Adrenal gland (tissue), 12 donors: ENCODE data around the gene ARHGAP44. TPM values are rescaled to one million over a fixed set of nuclear protein-coding genes. Genes with fewer than 3 reads are reported as not detected.

Experiments used
- DNase-seq, 7 donors: peaks; one replicate each; pipeline ENCODE4 v3.0.0-alpha.2; 2019 to 2020
- H3K27ac ChIP-seq, 5 donors: fragments of 200-600 bp; sonication (generic) in 4 of 5; 1 replicate in 3 of 5; 2 replicates in 2 of 5; pipeline versions ENCODE4 v1.5.1 to v1.8.0; 2016 to 2020; ENCODE audit warnings: mild to moderate bottlenecking in 1 of 5
- H3K27me3 ChIP-seq: fragments of 200-600 bp; 2 replicates; pipeline ENCODE4 v1.8.0; 2021
- H3K36me3 ChIP-seq, 2 donors: fragments of 200-600 bp; replicated peaks in 1 of 2; 1 replicate in 1 of 2; 2 replicates in 1 of 2; pipeline versions ENCODE4 v1.5.1 to v1.8.0; 2018 to 2022
- H3K4me1 ChIP-seq, 2 donors: fragments of 200-600 bp; replicated peaks in 1 of 2; 1 replicate in 1 of 2; 2 replicates in 1 of 2; pipeline versions ENCODE4 v1.5.1 to v1.8.0; 2018 to 2021
- H3K4me3 ChIP-seq, 4 donors: fragments of 200-600 bp; sonication (generic) in 3 of 4; one replicate each; pipeline ENCODE4 v1.5.1; 2016 to 2018
- H3K9me3 ChIP-seq, 3 donors: fragments of 200-600 bp; sonication (generic) in 1 of 3; replicated peaks in 1 of 3; 1 replicate in 2 of 3; 2 replicates in 1 of 3; pipeline versions ENCODE4 v1.5.1 to v1.8.0; 2016 to 2021
- POLR2A ChIP-seq, 2 donors: fragments of 450-650 bp; IDR thresholded peaks; one replicate each; pipeline ENCODE4 v1.6.1; 2017; ENCODE audit warnings: antibody characterized with exemption in 2 of 2, mild to moderate bottlenecking in 2 of 2, moderate library complexity in 1 of 2
- WGBS, 4 donors: extraction: QIAGEN DNeasy Blood & Tissue Kit in 2 of 4; methylation state at CpG; one replicate each; pipeline versions ENCODE4 v1.1.5 to v1.1.7; 2013 to 2017; 5-methylcytosine and 5-hydroxymethylcytosine counted together
- intact Hi-C, 2 donors: fragments of 100-400 bp; cut with DNase I; formaldehyde crosslinking; loops; one replicate each; pipeline versions ENCODE4 v1.14.1 to v1.15.0; 2022 to 2023
- polyA plus RNA-seq, 3 donors: library from polyadenylated mRNA; stranded (reverse); fragments of 200-250 nt in 2 of 3; fragments of 350-450 nt in 1 of 3; fragmentation: Illumina TruSeq in 1 of 3; extraction: RNeasy Lipid Tissue Mini Kit (QIAGEN cat#74804) in 1 of 3; gene quantifications; one replicate each; pipeline ENCODE4 v1.2.3, GENCODE V29; 2013 to 2014
- total RNA-seq, 9 donors: library from RNA; depleted of rRNA in 4 of 9; stranded (reverse); fragments of >200 nt in 4 of 9; fragments of 120-200 nt in 1 of 9; fragmentation: NEBNext Ultra II Directional in 1 of 9; extraction: Animal tissue kit (Norgen Biotek cat#: 25700) in 1 of 9; gene quantifications; one replicate each; pipeline versions ENCODE4 v1.1.0 to v1.2.4, GENCODE V29; 2013 to 2023
- TF ChIP-seq, protein P1 (sequence below), 6 experiments: fragments of 450-650 bp in 4 of 6; fragments of 200-600 bp in 2 of 6; sonication (generic) in 1 of 6; IDR thresholded peaks; 1 replicate in 5 of 6; 2 replicates in 1 of 6; pipeline versions ENCODE4 v1.5.1 to v1.8.0; 2016 to 2021; ENCODE audit warnings: antibody characterized with exemption in 6 of 6, mild to moderate bottlenecking in 2 of 6, moderate library complexity in 1 of 6
- donor health status: healthy with polysubstance abuse.
- donor health status: Bipolar disorder and iron deficiency.
- donor health status: DM: yes; HTN: yes; CAD: no.
- donor health status: DM: no; HTN: no; CAD: no.
- donor health status: DM: no; HTN: no; CAD: no.
- donor health status: DM: yes; HTN: yes; CAD: no.

The ARHGAP44 gene
- total and polyA plus RNA-seq, 12 donors = 1.1 to 45.2 (median 2.6) TPM

DNA sequence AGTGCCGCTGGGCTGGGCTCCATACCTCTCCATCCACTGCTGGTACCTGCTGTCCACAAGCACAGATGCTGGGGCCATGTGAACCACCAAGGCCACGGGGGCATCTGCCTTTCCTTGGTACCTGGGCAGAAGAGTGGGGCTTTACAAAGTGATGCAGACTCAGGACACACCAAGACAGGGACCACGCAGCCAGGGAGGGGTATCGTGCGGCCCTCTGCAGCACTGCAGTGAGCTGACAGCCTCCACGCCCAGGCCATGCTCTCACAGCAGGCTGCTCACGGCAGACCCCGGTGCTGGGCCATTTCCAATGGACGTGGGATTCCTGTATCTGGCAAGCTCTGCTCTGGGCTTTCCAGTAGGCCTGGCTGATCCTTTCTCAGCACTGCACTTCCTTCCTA, 214.2 kb downstream of the ARHGAP44 start:
- H3K4me3 ChIP-seq = no peak overlapping the region
- WGBS, 4 donors = 44 to 76% (median 61%) methylated on average over 3 to 9 of the region's 9 CpGs
- TF ChIP-seq, protein P1, sequence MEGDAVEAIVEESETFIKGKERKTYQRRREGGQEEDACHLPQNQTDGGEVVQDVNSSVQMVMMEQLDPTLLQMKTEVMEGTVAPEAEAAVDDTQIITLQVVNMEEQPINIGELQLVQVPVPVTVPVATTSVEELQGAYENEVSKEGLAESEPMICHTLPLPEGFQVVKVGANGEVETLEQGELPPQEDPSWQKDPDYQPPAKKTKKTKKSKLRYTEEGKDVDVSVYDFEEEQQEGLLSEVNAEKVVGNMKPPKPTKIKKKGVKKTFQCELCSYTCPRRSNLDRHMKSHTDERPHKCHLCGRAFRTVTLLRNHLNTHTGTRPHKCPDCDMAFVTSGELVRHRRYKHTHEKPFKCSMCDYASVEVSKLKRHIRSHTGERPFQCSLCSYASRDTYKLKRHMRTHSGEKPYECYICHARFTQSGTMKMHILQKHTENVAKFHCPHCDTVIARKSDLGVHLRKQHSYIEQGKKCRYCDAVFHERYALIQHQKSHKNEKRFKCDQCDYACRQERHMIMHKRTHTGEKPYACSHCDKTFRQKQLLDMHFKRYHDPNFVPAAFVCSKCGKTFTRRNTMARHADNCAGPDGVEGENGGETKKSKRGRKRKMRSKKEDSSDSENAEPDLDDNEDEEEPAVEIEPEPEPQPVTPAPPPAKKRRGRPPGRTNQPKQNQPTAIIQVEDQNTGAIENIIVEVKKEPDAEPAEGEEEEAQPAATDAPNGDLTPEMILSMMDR (IDR thresholded peaks at IDR 0.05) = peak in 2 of 6 experiments; percentile 1 to 27
- TF ChIP-seq POLR2A (IDR thresholded peaks at IDR 0.05) = no peak
- no peak for DNase-seq
- intact Hi-C loops = loop anchor here in 1 of 2 donors (10.0 kb wide), 1 partner anchor 819 kb away; no protein-coding TSS in a partner anchor
- H3K27ac ChIP-seq = no peak overlapping the region
- peaks cover 0 to 98% of the 10 kb centered on the region in 2 donors for H3K36me3 ChIP-seq
- H3K4me1 ChIP-seq = no peaks in the 10 kb centered on the region
- no peaks in the 10 kb centered on the region for H3K27me3 ChIP-seq
- H3K9me3 ChIP-seq = no peaks in the 10 kb centered on the region

- TF ChIP-seq, protein P1 (IDR thresholded peaks at IDR 0.05) = no peak
- TF ChIP-seq POLR2A (IDR thresholded peaks at IDR 0.05) = no peak
- Histone ChIP-seq H3K9me3 (no peaks in the 10 kb centered on the region), H3K36me3 (peaks cover 0 to 98% of the 10 kb centered on the region in 2 donors), H3K27me3 (no peaks in the 10 kb centered on the region), H3K4me1 (no peaks in the 10 kb centered on the region), H3K27ac (no peak overlapping the region), H3K4me3 (no peak overlapping the region)
- WGBS, 4 donors = 88 to 90% (median 89%) methylated on average over 6 of the region's 6 CpGs
- DNase-seq = no peak
- intact Hi-C loops = loop anchor here in 1 of 2 donors (10.0 kb wide), 1 partner anchor 819 kb away; no protein-coding TSS in a partner anchor
Measured at GRCh38 chr17:13003927-13004326, 214.6 kb downstream of the ARHGAP44 start.

GRCh38 chr17:13004336-13004735, 215.0 kb downstream of the ARHGAP44 start:
- no peaks in the 10 kb centered on the region for H3K9me3 ChIP-seq
- peaks cover 0 to 97% of the 10 kb centered on the region in 2 donors for H3K36me3 ChIP-seq
- H3K4me3 ChIP-seq = no peak overlapping the region
- H3K4me1 ChIP-seq = no peaks in the 10 kb centered on the region
- DNase-seq = no peak
- TF ChIP-seq POLR2A (IDR thresholded peaks at IDR 0.05) = no peak
- TF ChIP-seq, protein P1 (IDR thresholded peaks at IDR 0.05) = no peak
- WGBS, 4 donors = 77 to 87% (median 85%) methylated on average over 4 of the region's 4 CpGs
- intact Hi-C loops = loop anchor here in 1 of 2 donors (10.0 kb wide), 1 partner anchor 820 kb away; no protein-coding TSS in a partner anchor
- H3K27me3 ChIP-seq = no peaks in the 10 kb centered on the region
- no peak overlapping the region for H3K27ac ChIP-seq

GRCh38 chr17:13005530-13005929, 216.2 kb downstream of the ARHGAP44 start:
- no peak for DNase-seq
- H3K4me1 ChIP-seq = no peaks in the 10 kb centered on the region
- 83 to 95% (median 90%) methylated on average over 6 of the region's 6 CpGs for WGBS, 4 donors

More at GRCh38 chr17:13005530-13005929, 216.2 kb downstream of the ARHGAP44 start:
- Histone ChIP-seq H3K9me3 (no peaks in the 10 kb centered on the region), H3K4me3 (no peak overlapping the region), H3K27me3 (no peaks in the 10 kb centered on the region), H3K36me3 (peaks cover 0 to 96% of the 10 kb centered on the region in 2 donors), H3K27ac (no peak overlapping the region)
- intact Hi-C loops = loop anchor here in 1 of 2 donors (10.0 kb wide), 1 partner anchor 821 kb away; no protein-coding TSS in a partner anchor
- TF ChIP-seq POLR2A (IDR thresholded peaks at IDR 0.05) = no peak
- TF ChIP-seq, protein P1 (IDR thresholded peaks at IDR 0.05) = no peak
